Hepatocyte (in vitro differentiated cells): Measurements from ENCODE around the gene SIK2. TPM values are rescaled to one million over a fixed set of nuclear protein-coding genes. Genes with fewer than 3 reads are reported as not detected.

Source experiments
- DNase-seq: peaks from one replicate; pipeline ENCODE4 v3.0.0-alpha.2; 2016; ENCODE audit warnings: low spot score
- H2AFZ ChIP-seq: fragments of 200-600 bp; sonication (generic); 2 replicates; pipeline ENCODE4 v1.6.0; 2016; ENCODE audit warnings: antibody characterized with exemption, mild to moderate bottlenecking
- H3K27ac ChIP-seq: fragments of 200-600 bp; sonication (generic); 2 replicates; pipeline ENCODE4 v1.5.1; 2016; ENCODE audit warnings: mild to moderate bottlenecking
- H3K27me3 ChIP-seq: fragments of 200-600 bp; sonication (generic); 2 replicates; pipeline ENCODE4 v1.6.1; 2016
- H3K36me3 ChIP-seq: fragments of 200-600 bp; sonication (generic); replicated peaks from 2 replicates; pipeline ENCODE4 v1.5.1; 2016; ENCODE audit warnings: low read depth; ENCODE audit not compliant: insufficient read depth
- H3K4me1 ChIP-seq: fragments of 200-600 bp; sonication (generic); 2 replicates; pipeline ENCODE4 v1.5.1; 2016; ENCODE audit warnings: mild to moderate bottlenecking, moderate library complexity; ENCODE audit not compliant: insufficient read depth
- H3K4me2 ChIP-seq: fragments of 200-600 bp; sonication (generic); 2 replicates; pipeline ENCODE4 v1.6.0; 2016
- H3K4me3 ChIP-seq: fragments of 200-600 bp; sonication (generic); 2 replicates; pipeline ENCODE4 v1.5.1; 2016; ENCODE audit warnings: mild to moderate bottlenecking
- H3K79me2 ChIP-seq: fragments of 200-600 bp; sonication (generic); 2 replicates; pipeline ENCODE4 v1.6.0; 2017; ENCODE audit warnings: mild to moderate bottlenecking
- H3K9me2 ChIP-seq: fragments of 200-600 bp; sonication (generic); replicated peaks from 2 replicates; pipeline ENCODE4 v1.6.0; 2017; ENCODE audit warnings: mild to moderate bottlenecking; ENCODE audit not compliant: insufficient read depth
- H3K9me3 ChIP-seq: fragments of 200-600 bp; sonication (generic); 2 replicates; pipeline ENCODE4 v1.5.1; 2016; ENCODE audit warnings: low read depth, mild to moderate bottlenecking
- H4K20me1 ChIP-seq: fragments of 200-600 bp; sonication (generic); 2 replicates; pipeline ENCODE4 v1.6.0; 2016; ENCODE audit warnings: mild to moderate bottlenecking; ENCODE audit not compliant: insufficient read depth, poor library complexity, severe bottlenecking
- CTCF ChIP-seq: fragments of 200-600 bp; sonication (generic); IDR thresholded peaks from 2 replicates; pipeline ENCODE4 v1.5.1; 2016; ENCODE audit warnings: antibody characterized with exemption, mild to moderate bottlenecking; ENCODE audit not compliant: poor library complexity
- EZH2 ChIP-seq: fragments of 200-600 bp; sonication (generic); IDR thresholded peaks from 2 replicates; pipeline ENCODE4 v1.6.1; 2016; ENCODE audit warnings: antibody characterized with exemption, mild to moderate bottlenecking, borderline replicate concordance
- EZH2phosphoT487 ChIP-seq: fragments of 200-600 bp; sonication (generic); IDR thresholded peaks from one replicate; pipeline ENCODE4 v1.6.1; 2018; ENCODE audit warnings: antibody characterized with exemption, mild to moderate bottlenecking, low read depth, moderate library complexity; ENCODE audit not compliant: unreplicated experiment, severe bottlenecking
- WGBS: methylation state at CpG from one replicate; pipeline ENCODE4 v1.1.6; 2016; ENCODE audit warnings: low lambda C conversion rate; ENCODE audit errors: missing lambda C conversion rate; 5-methylcytosine and 5-hydroxymethylcytosine counted together
- polyA plus RNA-seq: library from polyadenylated mRNA; unstranded; fragments of >200 nt; fragmentation: Nextera tagmentation; extraction: Ambion mirVana; gene quantifications from 2 replicates; pipeline ENCODE4 v1.2.1, GENCODE V29; 2016
- total RNA-seq: library from RNA; depleted of rRNA; stranded (reverse); fragments of >200 nt; gene quantifications from 2 replicates; pipeline ENCODE4 v1.2.3, GENCODE V29; 2014

Gene SIK2
- total and polyA plus RNA-seq, 2 experiments from 2014 or later, result 3.1 to 22.2 TPM

- H3K4me2 ChIP-seq, result peak overlapping the region; percentile 28
- WGBS, result 87% methylated on average over 15 of the region's 15 CpGs
- H3K27me3 ChIP-seq, result no peaks in the 10 kb centered on the region
- no peaks in the 10 kb centered on the region for H3K9me2 ChIP-seq
- DNase-seq, result no peak
- H3K4me1 ChIP-seq, result peaks cover 34% of the 10 kb centered on the region
- no peaks in the 10 kb centered on the region for H4K20me1 ChIP-seq
- no peak for TF ChIP-seq CTCF
- no peak for TF ChIP-seq EZH2
- TF ChIP-seq EZH2phosphoT487, result no peak
- H3K9me3 ChIP-seq, result no peaks in the 10 kb centered on the region
- H3K27ac ChIP-seq, result peak overlapping the region; percentile 96
- H3K36me3 ChIP-seq, result no peaks in the 10 kb centered on the region
- no peaks in the 10 kb centered on the region for H3K79me2 ChIP-seq
- H2AFZ ChIP-seq, result peak overlapping the region; percentile 27
- H3K4me3 ChIP-seq, result no peak overlapping the region
Measured at GRCh38 chr11:111736621-111737443, 134.6 kb downstream of the SIK2 start.

DNA sequence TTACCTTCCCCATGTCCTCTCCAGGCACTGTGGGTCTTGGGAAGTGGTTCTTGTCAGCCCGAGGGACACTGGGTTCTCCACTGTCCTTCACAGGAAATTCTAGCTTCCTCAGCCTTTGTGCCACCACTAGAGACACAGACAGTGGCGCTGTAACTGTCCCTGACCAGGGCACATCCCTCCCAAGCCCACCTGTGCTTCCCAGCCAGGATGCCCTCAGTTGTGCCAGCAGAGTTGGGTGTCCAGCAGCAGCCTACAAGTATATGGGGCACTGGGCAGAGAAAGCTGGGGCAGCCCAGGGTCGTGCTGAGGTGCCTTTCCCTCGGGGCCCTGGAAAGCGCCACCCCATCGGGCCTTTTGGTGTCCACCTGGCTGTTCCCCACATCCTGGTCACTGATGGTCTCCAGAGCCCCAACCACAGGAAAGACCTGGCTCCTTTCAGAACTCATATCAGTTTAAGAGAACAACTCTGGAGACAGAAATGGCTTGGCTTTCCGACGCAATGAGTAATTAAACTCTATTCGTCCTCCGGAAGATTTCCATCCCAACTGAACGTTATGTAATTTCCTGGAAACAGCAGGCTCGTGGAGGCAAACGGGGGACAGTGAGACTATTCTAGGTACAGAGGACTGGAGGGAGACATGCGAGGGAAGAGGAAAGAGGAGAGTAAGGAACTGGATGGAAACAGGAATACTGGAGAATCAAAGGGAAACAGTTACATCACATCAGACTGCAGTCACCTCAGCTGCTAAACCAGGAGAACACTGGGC, 135.4 kb downstream of the SIK2 start:
- Histone ChIP-seq H3K9me3 (no peaks in the 10 kb centered on the region), H3K9me2 (no peaks in the 10 kb centered on the region), H4K20me1 (no peaks in the 10 kb centered on the region), H3K36me3 (no peaks in the 10 kb centered on the region), H3K4me2 (no peak overlapping the region), H3K4me3 (no peak overlapping the region), H3K79me2 (no peaks in the 10 kb centered on the region), H3K27ac (peak overlapping the region; percentile 96), H3K27me3 (no peaks in the 10 kb centered on the region), H3K4me1 (peaks cover 33% of the 10 kb centered on the region), H2AFZ (no peak overlapping the region)
- DNase-seq, result no peak
- 84% methylated on average over 14 of the region's 14 CpGs for WGBS
- TF ChIP-seq EZH2phosphoT487 (no peak), EZH2 (no peak), CTCF (no peak)

DNA sequence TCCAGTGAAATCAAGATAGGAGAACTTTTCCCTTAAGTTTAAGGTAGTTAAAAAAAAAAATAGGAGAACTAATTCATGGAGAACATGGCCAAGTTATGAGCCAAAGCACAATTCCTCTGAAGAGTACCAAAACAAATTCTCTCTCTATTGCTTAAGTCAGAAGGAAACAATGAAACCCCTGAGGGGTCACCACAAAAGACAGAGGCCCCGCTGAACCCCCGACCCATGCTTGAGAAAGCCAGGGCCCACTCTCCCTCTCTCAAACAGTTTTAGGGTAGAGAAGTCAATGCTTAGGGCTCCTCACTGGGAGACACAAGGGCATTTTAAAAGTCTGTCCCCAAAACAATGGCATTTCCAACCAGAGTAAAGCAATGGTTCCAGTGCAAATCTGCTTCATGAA, 137.1 kb downstream of the SIK2 start:
- peak overlapping the region; percentile 96 for H3K27ac ChIP-seq
- peaks cover 4% of the 10 kb centered on the region for H3K79me2 ChIP-seq
- no peaks in the 10 kb centered on the region for H3K27me3 ChIP-seq
- peaks cover 23% of the 10 kb centered on the region for H3K4me1 ChIP-seq
- no peaks in the 10 kb centered on the region for H4K20me1 ChIP-seq
- H2AFZ ChIP-seq, result no peak overlapping the region
- WGBS, result 96% methylated on average over 2 of the region's 2 CpGs
- H3K4me3 ChIP-seq, result no peak overlapping the region
- H3K9me2 ChIP-seq, result no peaks in the 10 kb centered on the region
- no peaks in the 10 kb centered on the region for H3K9me3 ChIP-seq
- TF ChIP-seq EZH2phosphoT487 (no peak), EZH2 (no peak), CTCF (no peak)
- DNase-seq, result no peak
- no peaks in the 10 kb centered on the region for H3K36me3 ChIP-seq
- H3K4me2 ChIP-seq, result no peak overlapping the region
